LHCN-M2 (cell line): ENCODE measurements around the gene PRKAG2. TPM values are rescaled to one million over a fixed set of nuclear protein-coding genes. Genes with fewer than 3 reads are reported as not detected.

ENCODE experiments used
- DNase-seq: peaks from one replicate; pipeline ENCODE4 v3.0.0-alpha.2; 2012; ENCODE audit warnings: low read depth
- total RNA-seq: library from RNA; depleted of rRNA; stranded (reverse); fragments of >200 nt; gene quantifications from 2 replicates; pipeline ENCODE4 v1.2.3, GENCODE V29; 2014

Gene PRKAG2
- total RNA-seq, 1 experiment from 2014 or later, result 24.2 TPM

DNA sequence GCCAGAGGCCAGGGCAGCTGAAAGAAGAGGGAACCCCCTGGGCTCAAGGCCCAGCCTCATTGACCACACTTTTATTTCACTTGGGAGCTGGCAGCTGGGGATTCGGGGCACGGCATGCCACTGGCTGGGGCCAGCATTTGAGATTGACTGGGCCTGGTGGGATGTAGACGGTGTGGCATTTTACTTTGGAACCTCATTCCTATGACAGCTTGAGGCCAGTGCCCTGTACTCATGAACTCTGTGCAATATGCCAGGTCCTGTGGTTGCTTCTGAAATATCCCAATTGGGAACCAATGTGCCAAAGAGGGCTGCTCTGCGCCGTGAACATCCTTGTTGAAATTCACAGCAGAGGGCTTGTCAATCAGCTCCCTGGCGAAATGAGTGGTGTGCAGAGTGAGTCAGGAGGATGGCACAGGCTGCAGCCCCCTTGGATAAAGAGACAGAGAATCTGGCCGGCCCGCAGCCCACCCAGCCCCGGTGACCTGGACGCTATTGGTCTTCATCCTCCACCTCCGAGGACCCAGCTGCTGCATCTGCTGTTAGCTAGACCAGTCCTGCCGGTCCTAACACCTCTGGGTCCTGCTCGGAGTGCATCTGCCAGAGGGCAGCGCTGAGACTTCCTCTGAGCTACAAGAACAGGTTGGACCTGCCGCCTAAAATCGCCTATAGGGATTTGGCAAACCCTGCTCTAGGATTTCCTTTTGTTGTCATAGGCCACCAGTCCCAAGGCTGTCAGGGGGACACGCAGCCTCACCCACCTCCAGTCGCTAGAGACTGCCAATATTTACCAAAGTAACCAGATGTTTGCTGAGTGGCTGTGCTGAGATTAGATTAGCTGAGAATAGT lies 58.0 kb downstream of the PRKAG2 start:
- no peak for DNase-seq

DNA sequence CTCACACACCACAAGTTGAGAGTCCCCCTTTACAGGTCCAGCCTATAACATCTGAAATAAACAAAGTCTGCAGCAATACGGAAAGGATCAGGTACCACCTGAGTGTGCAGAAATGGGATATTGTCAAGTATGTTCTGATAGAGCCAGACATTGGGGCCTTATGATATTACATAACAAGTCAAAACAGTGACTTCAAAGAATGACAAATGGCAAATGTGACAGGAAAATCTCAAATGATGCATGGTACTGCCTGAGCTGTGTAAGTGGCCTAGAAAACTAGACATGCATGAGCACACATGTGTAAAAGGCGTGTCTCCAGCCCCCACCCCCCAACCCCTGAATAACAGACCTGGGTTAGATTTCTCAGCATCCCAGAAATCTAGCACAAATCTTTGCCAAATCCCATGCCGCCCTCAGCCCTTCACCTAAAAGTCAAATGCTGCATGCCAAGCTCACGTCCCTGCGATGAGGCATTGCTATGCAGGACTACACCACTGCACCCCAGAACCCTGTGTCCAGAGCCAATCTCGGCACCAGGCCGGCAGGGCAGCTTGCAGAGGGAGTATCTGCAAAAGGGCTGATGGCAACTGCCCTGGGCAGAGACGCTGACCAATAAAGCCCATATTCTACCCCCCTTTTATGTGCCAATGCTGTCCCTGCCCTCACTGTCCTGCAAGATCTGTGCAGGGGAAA lies 58.8 kb downstream of the PRKAG2 start:
- DNase-seq, result no peak

DNA sequence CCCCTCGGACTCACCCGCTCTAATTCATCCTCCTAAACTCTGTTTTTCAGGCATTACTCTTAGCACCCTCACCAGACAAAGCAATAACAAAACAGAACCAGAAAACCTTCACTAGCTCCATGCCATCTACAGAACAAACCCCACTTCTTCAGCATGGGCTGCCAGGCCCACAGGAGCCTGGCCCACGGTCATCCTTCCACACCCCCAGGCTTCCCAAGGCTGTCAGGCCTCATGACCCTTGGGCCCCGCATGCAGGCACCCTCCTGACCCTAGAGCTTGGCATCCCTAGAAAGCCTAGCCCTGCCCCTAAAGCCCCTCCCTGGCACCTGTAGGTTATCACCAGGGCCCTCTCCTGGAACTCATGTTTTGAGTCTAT lies 59.6 kb downstream of the PRKAG2 start:
- DNase-seq, result no peak

- DNase-seq, result no peak
Measured at GRCh38 chr7:151816562-151817314, 60.2 kb downstream of the PRKAG2 start.

- no peak for DNase-seq
Measured at GRCh38 chr7:151815419-151815818, 61.5 kb downstream of the PRKAG2 start.

- no peak for DNase-seq
Measured at GRCh38 chr7:151814400-151815009, 62.4 kb downstream of the PRKAG2 start.

DNA sequence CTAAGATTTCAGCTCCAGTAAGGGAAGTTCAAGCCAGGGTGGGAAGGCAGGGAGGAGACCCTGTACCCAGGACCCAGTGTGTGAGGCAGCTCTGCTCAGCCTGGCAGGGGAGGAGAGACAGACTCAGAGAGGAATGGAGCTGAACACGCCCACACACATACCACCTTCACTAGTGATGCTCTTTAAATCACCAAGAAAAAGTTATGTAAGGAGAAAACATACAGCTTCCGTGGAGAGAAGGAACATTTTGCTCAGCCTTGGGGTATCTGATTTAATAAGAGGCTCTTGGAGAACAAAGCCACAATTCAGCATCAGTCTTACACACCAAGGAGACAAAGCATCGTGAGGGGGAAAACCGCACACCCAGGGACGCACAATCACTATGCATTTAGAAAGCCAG lies 62.9 kb downstream of the PRKAG2 start:
- no peak for DNase-seq

GRCh38 chr7:151813445-151813844 lies 63.5 kb downstream of the PRKAG2 start:
- no peak for DNase-seq

- DNase-seq, result no peak
Measured at GRCh38 chr7:151812967-151813366, 63.9 kb downstream of the PRKAG2 start.

DNA sequence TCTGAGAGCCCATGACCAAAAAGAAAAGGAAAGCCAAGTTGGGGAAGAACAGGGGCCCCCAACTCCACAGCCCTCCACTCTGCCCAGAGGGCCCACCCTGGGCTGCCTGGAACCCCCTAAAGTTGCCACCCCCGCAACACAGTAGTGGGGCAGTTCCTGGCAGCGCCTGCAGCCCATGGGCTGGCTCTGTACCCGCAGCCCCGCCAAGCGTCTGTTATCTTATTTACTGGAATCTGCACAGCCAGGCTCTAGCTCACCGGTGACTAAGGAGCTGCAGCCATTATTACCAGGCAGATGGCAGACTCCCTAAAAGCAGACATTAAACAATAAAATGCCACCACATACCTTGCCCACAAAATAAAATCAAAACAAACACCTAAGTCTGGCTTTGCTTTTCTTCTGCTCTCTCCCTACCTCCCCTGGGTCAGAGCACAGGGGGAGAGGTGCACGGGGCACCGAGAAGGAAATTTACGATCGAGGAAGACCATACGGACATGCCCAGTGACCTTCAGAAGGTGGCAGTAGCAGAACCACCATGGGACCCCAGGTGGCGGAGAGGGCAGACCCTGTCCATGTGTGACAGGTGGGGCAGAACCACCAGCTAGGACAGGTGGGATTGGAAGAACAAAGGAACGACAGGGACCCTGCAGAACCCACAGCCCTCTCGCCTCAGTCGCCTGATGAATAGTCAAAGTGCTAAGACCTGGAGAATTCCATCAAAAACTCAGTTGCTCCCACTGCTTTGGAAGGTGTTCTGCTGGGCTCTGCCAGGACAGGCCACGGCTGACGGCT lies 66.3 kb downstream of the PRKAG2 start:
- DNase-seq, result no peak

DNA sequence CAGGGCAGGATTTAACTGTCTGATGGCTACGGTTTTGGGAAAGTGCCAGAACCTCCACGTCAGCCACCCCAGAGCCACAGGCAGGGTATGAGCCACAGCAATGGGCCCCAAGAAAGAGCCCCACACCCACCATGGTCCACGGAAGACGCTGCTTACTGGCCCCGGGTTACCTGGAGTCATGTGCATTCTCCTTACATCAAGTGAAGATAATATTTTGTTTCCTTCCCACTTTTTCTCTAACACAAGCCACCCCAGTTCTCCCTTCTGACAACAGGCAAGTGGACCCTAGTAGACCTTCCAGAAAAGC lies 67.1 kb downstream of the PRKAG2 start:
- no peak for DNase-seq

GRCh38 chr7:151809146-151809863 lies 67.6 kb downstream of the PRKAG2 start:
- no peak for DNase-seq

- peak; percentile 98 for DNase-seq
Measured at GRCh38 chr7:151808400-151809145, 68.3 kb downstream of the PRKAG2 start.

GRCh38 chr7:151807846-151808245 lies 69.1 kb downstream of the PRKAG2 start:
- no peak for DNase-seq

DNA sequence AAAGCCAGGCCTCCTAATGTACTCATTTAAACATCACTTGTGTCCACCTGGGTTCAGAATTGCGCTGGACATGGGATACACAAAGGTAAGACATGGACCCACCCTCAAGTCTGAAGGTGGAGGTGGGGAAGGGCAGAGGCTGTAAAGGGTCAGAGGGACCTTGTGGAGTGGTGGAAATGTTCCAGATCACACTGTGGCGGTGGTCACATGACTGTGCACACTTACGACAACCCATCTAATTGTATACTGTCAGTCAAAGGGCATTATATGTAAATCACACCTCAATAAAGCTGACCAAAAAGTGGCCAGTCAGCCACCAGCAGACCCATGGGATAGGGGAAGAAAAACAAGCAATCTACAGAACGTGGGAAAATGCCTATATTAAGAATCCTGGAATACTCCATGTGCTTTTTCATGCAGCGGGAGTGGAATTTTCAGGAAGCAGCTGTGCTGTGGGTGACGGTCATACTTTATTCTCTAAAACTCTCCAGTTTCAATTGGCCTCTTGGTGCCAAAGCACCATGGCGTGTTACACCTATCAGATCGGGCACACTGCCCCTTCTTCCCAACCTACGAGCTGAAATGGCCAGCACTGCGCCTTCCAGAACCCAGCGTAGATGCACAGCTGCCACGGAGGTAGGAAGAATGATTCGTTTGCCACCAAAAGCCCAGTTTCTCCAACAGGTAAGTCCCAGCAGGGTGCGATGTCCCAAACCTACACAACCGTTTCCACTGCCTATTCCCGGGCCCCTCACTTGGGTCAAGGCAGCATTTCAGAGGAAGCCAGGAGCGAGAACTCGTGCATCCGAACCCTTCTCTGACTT lies 69.8 kb downstream of the PRKAG2 start:
- DNase-seq, result peak; percentile 63

DNA sequence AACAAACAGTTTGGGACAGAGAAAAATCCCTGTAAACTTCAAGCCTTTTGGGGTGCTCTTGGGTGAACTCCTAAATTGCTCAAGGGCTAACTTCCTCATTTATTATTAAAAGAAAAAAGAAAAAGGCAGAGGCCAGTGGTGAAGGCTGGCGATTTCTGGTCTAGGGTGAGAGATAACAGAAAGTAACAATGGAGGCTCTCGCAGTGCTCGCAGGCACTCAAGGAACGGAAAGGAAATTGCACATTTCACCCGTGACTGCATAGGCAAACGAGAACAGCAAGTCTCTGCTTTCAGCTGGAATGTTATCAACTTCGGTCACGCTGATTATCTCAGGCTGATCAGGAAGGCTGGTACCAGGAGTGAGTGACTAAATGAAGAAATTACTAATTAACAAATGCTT lies 70.7 kb downstream of the PRKAG2 start:
- no peak for DNase-seq

DNA sequence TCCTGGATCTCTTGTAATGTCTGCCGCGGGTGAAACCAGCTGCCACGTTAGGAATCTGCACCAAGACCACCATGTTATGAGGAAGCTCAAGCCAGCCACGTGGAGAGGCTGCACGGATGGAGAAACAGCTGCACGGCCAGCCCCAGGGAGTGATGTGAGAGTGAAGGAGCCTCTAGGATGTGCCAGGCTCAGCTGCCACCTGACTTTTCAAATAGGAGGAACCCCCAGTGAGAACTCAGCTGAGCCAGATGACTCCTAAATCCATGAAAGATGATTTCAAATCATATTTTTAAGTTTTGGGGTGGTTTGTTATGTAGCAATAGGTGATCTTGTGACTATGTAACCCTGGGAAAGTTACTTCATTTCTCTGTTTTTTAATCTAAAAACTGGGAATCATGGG lies 71.7 kb downstream of the PRKAG2 start:
- DNase-seq, result peak; percentile 39

DNA sequence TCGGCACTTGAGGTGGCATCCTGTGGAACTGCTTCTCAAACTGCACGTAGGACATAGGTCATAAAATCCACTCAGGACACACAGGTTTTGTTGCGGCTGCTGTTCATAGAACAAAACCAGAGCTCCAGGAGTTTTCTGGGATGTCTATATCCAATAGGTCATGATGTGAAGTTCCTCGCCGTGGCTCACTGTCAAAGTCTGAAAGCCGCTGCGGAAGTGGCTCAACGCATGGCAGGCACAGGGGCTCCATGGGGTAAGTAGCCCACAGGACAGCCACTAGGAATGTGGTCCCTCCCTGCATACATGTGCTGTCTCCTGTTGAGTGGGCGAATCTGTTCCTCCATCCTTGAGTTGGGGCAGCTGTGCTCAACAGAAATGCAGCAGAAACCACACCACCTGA lies 72.2 kb downstream of the PRKAG2 start:
- DNase-seq, result no peak

GRCh38 chr7:151803841-151804240 lies 73.1 kb downstream of the PRKAG2 start:
- DNase-seq, result no peak
